Sigmoid colon (tissue), 4 donors: ENCODE results near the gene ADA.

Experiments used
- CTCF ChIP-seq, 4 experiments: fragments of 450-650 bp in 3 of 4; fragments of 200-600 bp in 1 of 4; IDR thresholded peaks; one replicate each; pipeline ENCODE4 v1.5.1; 2016 to 2019; ENCODE audit warnings: antibody characterized with exemption in 4 of 4, mild to moderate bottlenecking in 3 of 4, moderate library complexity in 2 of 4
- EP300 ChIP-seq, 4 donors: sonication (generic); formaldehyde crosslinking; IDR thresholded peaks; one replicate each; pipeline ENCODE4 v1.6.1; 2017; ENCODE audit warnings: antibody characterized with exemption in 4 of 4
- POLR2A ChIP-seq, 2 donors: fragments of 450-650 bp; IDR thresholded peaks; one replicate each; pipeline ENCODE4 v1.6.1; 2016; ENCODE audit warnings: antibody characterized with exemption in 2 of 2, mild to moderate bottlenecking in 2 of 2, moderate library complexity in 2 of 2

- TF ChIP-seq POLR2A (IDR thresholded peaks at IDR 0.05) (no peak), EP300 (IDR thresholded peaks at IDR 0.05) (no peak), CTCF (IDR thresholded peaks at IDR 0.05) (no peak)
Observed at GRCh38 chr20:44593751-44594150, 57.7 kb downstream of the ADA start.
